GM13977 (cell line): ENCODE data around the gene RABL3.

Experiments
- DNase-seq: peaks from one replicate; pipeline ENCODE4 v3.0.0; 2012; ENCODE audit warnings: low spot score
- CTCF ChIP-seq: IDR thresholded peaks from 2 replicates; pipeline ENCODE4 v1.5.1; 2012; ENCODE audit warnings: mild to moderate bottlenecking, control low read depth; ENCODE audit not compliant: insufficient read depth; ENCODE audit errors: extremely low read depth, missing control alignments
- in situ Hi-C: fragments of 300-500 bp; cut with MboI; formaldehyde crosslinking; loops from one replicate; pipeline ENCODE4 v1.12.0; 2022; ENCODE audit warnings: low sequenced_read_pairs, low pct_unique_long_range_greater_than_20kb, mixed read lengths, inconsistent platforms; ENCODE audit not compliant: unreplicated experiment

RABL3 gene

DNA sequence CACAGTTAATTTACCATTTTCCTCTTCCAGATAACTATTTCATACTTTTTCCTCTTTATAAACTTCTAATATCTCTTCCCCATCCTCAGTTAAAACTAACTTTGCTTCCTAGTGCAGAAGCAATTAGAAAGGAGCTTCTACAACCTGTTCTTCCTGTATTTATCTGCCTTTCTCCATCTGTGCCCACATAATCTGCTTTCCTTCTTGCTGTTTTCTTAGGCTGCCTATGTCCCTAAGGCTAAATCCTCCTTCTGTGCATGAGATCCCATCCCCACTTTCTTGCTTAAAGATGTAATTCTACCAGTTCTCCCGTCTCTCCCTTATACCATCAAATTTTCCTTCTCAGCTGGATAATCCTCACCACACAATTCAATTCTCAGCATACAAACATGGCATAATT, 31.9 kb downstream of the RABL3 start:
- TF ChIP-seq CTCF = no peak
- DNase-seq = no peak
- in situ Hi-C loops = no loop called here

- peak; percentile 6 for DNase-seq
- TF ChIP-seq CTCF = no peak
- in situ Hi-C loops = no loop called here
These were observed 33.9 kb downstream of the RABL3 start for GRCh38 chr3:120708408-120708807.

GRCh38 chr3:120706950-120707349, 35.4 kb downstream of the RABL3 start:
- in situ Hi-C loops = no loop called here
- TF ChIP-seq CTCF = no peak
- DNase-seq = no peak

DNA sequence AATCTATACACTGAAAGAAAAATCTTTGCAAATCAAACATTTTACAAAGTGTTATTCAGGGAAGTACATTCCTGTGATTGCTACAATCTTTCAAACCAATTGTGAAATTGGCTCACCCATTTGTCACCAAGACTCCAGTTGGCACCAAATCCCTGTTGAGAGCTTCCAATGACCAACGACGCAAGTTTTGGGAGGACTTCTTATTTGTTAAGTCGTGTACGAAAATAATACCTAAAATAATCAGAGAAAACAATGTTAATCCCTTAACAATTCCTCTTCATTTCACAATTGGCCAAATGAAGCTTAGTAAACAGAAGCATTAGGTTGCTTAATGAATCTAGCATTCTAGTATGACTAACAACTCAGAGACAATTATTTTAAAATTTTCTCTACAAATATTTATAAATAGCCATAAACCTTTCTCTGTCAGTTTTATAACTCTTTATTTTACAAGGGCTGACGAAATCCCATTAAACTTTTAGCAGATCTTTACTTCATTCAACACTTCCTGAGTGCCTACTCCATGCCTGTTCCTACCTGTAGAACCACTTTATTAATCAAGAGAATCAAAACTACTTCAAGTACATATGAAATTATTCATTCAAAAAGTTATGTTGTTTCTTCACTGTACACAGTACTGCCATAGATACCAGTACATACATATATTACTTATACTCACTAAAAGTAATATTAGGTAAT, 36.3 kb downstream of the RABL3 start:
- no peak for TF ChIP-seq CTCF
- DNase-seq = no peak
- in situ Hi-C loops = no loop called here

DNA sequence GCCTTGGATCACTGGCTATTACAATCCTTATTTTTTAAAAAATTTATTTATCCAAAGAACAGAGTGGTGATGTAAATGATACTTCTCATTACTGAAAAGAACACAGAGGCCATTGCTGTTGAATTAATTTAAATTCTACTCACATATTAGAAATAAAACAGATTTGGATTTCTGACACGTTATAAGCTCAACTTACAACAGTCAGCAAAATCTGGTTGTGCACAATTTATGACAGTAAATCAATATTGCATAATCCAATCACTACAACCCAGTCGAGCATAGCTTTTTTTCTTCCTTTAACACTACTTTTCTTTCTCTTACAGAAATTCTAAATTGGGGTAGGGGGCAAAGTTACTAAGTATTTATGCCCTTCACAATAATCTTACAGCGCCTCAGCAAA, 43.0 kb downstream of the RABL3 start:
- no peak for DNase-seq
- in situ Hi-C loops = no loop called here
- no peak for TF ChIP-seq CTCF

GRCh38 chr3:120693439-120694171, 48.7 kb downstream of the RABL3 start:
- in situ Hi-C loops = no loop called here
- TF ChIP-seq CTCF = no peak
- DNase-seq = no peak
